ENCODE data around the gene GRIN3B. TPM values are rescaled to one million over a fixed set of nuclear protein-coding genes. Genes with fewer than 3 reads are reported as not detected.

GRIN3B gene
- total and polyA plus RNA-seq, 10 of the 15 experiments (the other 5 are each of a cell fraction or from before 2014, with no cell fraction given), result 0.15 TPM; not detected in 9

DNA sequence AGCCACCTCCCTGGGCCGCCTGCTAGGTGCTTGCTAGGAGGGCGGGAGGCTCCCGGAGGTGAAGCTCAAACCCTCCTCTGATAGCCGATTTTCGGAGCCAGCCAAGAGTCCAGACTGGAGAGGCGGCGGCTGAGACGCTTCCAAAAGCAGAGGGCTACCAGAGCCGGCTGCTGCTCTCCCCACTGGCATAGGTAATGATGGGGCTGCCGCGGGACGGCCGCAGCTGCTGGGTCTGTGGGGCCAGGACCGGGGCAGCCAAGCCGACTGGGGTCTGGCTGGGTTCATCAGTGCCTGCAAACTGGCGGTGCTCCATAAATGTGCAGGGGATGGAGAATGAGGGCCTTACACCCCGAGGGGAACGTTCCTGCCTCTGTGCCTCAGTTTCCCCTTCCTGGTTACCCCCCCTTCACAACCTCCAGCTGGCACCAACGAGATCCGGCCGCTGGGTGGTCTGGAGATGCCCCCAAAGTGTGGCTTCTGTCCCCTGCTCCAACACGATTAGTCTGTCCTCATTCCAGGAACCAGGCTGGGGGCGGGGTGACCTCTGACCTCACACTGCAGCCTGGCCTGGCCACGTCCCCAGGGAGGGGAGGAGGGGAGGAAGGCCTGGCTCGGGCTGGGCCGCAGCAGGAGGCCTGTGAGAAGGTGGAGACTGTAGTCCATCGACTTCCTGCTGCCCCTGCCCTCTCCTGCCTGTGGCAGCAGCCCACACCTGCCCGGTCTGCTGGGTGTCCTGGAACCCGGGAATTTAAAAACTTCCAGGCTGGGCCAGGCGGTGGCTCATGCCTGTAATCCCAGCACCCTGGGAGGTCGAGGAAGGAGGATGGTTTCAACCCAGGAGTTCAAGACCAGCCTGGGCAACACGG is 19.9 kb upstream of the GRIN3B start (continued):
- TF ChIP-seq NR2C2 (IDR thresholded peaks at IDR 0.05; ENCODE audit: borderline replicate concordance, control insufficient read depth, insufficient read length, low read depth), result peak; percentile 32

DNA sequence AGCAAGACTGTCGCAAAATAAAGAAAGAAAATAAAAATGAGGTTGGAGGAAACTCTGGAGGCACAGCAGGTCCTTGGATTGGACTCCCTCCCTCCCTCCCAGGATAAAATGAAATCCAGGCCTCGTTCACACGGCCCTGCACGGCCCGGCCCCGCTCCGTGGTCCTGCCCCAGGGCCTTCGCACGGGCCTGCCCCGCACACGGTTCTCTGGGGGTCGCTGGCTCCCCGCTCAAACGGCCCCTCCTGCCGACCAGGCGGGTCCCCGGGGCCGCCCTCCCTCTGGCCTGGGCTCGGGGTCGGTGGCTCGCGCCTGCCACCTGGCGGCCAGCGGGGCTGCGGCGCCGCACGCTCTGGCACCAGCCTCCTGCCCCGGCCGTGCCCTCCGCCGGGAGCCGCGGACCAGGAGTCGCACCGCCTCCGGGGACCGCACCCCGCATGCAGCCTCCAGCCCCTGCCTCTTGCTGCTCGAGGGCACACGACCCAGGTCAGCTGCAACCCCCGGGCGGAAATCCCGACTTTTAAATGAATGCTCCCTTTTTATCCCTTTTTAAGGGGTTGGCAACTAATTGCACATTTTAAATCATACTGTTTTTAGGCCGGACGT is 17.6 kb upstream of the GRIN3B start:
- under 1% methylated on average over 46 of the region's 46 CpGs for WGBS (ENCODE audit: insufficient coverage, insufficient replicate concordance, low lambda C conversion rate, missing lambda C conversion rate)
- Histone ChIP-seq H3K4me1 (ENCODE audit: control insufficient read depth, insufficient read depth, low read length) (peaks cover 22% of the 10 kb centered on the region), H3K9me3 (replicated peaks; ENCODE audit: control insufficient read depth, insufficient read depth, low read length) (no peaks in the 10 kb centered on the region), H3K27ac (ENCODE audit: control insufficient read depth, insufficient read depth) (no peak overlapping the region), H3K27me3 (replicated peaks in 1 of 2; ENCODE audit: control insufficient read depth in 2 of 2, insufficient read depth in 2 of 2, low read length in 1 of 2) (no peaks in the 10 kb centered on the region), H3K9ac (ENCODE audit: control insufficient read depth, insufficient read depth, low read length) (no peak overlapping the region), H3K4me2 (ENCODE audit: control insufficient read depth, insufficient read depth) (peak overlapping the region; percentile 64), H3K36me3 (ENCODE audit: control insufficient read depth in 2 of 2, insufficient read depth in 2 of 2, low read length in 1 of 2) (no peaks in the 10 kb centered on the region), H2AFZ (ENCODE audit: control insufficient read depth, low read depth, low read length) (peak overlapping the region; percentile 62), H4K20me1 (ENCODE audit: control insufficient read depth, insufficient read depth) (no peaks in the 10 kb centered on the region), H3K79me2 (ENCODE audit: control insufficient read depth, insufficient read depth, low read length) (peaks cover 11% of the 10 kb centered on the region), H3K4me3 (peak overlapping the region; percentile 50; the same call in 1 of the 2 replicates)
- BruUV-seq (replicated peaks), result no TSS peak
- in situ Hi-C loops (cut with MboI) (loop anchor here (5.0 kb wide), 1 partner anchor 60 kb away; no protein-coding TSS in a partner anchor), intact Hi-C loops (cut with micrococcal nuclease; ENCODE audit: unreplicated experiment) (loop anchor here (1.0 kb wide), 1 partner anchor 61 kb away; no protein-coding TSS in a partner anchor)
- POLR2A ChIA-PET, result interaction anchor here (0.6 to 4.1 kb wide), 3 partner anchors 17 to 120 kb away, joined by 4 to 34 read pairs (median 4); no protein-coding TSS in a partner anchor
- peak; percentile 90 for ATAC-seq
- SMC1A ChIA-PET (ENCODE audit: uncharacterized antibody, unreplicated experiment), result interaction anchor here (1.4 to 5.0 kb wide), 5 partner anchors 35 to 119 kb away, joined by 3 to 119 read pairs (median 6); no protein-coding TSS in a partner anchor
- CTCF ChIA-PET, result interaction anchor here (0.7 to 5.7 kb wide), 11 partner anchors 12 to 210 kb away, joined by 3 to 150 read pairs (median 5); partner anchors contain the start of gene GPX4
- RAD21 ChIA-PET (ENCODE audit: unreplicated experiment), result interaction anchor here (0.8 to 8.0 kb wide), 7 partner anchors 17 to 119 kb away, joined by 3 to 95 read pairs (median 4); no protein-coding TSS in a partner anchor
- FAIRE-seq, result no peak
- DNase-seq (ENCODE audit: low read depth, low spot score), result no peak
- TF ChIP-seq, protein P1, sequence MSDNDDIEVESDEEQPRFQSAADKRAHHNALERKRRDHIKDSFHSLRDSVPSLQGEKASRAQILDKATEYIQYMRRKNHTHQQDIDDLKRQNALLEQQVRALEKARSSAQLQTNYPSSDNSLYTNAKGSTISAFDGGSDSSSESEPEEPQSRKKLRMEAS (IDR thresholded peaks at IDR 0.05; ENCODE audit: low read depth, low read length), result no peak; the same call in 1 of the 2 replicates
- TF ChIP-seq, protein P2, sequence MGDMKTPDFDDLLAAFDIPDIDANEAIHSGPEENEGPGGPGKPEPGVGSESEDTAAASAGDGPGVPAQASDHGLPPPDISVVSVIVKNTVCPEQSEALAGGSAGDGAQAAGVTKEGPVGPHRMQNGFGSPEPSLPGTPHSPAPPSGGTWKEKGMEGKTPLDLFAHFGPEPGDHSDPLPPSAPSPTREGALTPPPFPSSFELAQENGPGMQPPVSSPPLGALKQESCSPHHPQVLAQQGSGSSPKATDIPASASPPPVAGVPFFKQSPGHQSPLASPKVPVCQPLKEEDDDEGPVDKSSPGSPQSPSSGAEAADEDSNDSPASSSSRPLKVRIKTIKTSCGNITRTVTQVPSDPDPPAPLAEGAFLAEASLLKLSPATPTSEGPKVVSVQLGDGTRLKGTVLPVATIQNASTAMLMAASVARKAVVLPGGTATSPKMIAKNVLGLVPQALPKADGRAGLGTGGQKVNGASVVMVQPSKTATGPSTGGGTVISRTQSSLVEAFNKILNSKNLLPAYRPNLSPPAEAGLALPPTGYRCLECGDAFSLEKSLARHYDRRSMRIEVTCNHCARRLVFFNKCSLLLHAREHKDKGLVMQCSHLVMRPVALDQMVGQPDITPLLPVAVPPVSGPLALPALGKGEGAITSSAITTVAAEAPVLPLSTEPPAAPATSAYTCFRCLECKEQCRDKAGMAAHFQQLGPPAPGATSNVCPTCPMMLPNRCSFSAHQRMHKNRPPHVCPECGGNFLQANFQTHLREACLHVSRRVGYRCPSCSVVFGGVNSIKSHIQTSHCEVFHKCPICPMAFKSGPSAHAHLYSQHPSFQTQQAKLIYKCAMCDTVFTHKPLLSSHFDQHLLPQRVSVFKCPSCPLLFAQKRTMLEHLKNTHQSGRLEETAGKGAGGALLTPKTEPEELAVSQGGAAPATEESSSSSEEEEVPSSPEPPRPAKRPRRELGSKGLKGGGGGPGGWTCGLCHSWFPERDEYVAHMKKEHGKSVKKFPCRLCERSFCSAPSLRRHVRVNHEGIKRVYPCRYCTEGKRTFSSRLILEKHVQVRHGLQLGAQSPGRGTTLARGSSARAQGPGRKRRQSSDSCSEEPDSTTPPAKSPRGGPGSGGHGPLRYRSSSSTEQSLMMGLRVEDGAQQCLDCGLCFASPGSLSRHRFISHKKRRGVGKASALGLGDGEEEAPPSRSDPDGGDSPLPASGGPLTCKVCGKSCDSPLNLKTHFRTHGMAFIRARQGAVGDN (IDR thresholded peaks at IDR 0.05), result peak; percentile 75
- TF ChIP-seq SMAD1 (IDR thresholded peaks at IDR 0.05; ENCODE audit: low read depth, partially characterized antibody) (no peak), GABPA (IDR thresholded peaks at IDR 0.05; ENCODE audit: low read depth) (no peak), CBFB (IDR thresholded peaks at IDR 0.05; ENCODE audit: low read depth) (no peak), CREM (IDR thresholded peaks at IDR 0.05; ENCODE audit: low read depth) (no peak), IKZF1 (conservative IDR thresholded peaks at IDR 0.05) (peak; percentile 85), CHD2 (IDR thresholded peaks at IDR 0.05; ENCODE audit: borderline replicate concordance, low read depth, low read length) (no peak), TCF7 (IDR thresholded peaks at IDR 0.05; ENCODE audit: borderline replicate concordance) (no peak), BACH1 (IDR thresholded peaks at IDR 0.05; ENCODE audit: borderline replicate concordance) (peak; percentile 73; the same call in 1 of the 2 replicates), SIN3A (IDR thresholded peaks at IDR 0.05; ENCODE audit: low read depth, low read length) (no peak), ZNF217 (IDR thresholded peaks at IDR 0.05) (peak; percentile 75)
- TF ChIP-seq, protein P3, sequence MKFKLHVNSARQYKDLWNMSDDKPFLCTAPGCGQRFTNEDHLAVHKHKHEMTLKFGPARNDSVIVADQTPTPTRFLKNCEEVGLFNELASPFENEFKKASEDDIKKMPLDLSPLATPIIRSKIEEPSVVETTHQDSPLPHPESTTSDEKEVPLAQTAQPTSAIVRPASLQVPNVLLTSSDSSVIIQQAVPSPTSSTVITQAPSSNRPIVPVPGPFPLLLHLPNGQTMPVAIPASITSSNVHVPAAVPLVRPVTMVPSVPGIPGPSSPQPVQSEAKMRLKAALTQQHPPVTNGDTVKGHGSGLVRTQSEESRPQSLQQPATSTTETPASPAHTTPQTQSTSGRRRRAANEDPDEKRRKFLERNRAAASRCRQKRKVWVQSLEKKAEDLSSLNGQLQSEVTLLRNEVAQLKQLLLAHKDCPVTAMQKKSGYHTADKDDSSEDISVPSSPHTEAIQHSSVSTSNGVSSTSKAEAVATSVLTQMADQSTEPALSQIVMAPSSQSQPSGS (IDR thresholded peaks at IDR 0.05; ENCODE audit: low read length), result no peak

Measured in GM12878 (cell line).